ENCODE results near the gene SLC25A14. TPM values are rescaled to one million over a fixed set of nuclear protein-coding genes. Genes with fewer than 3 reads are reported as not detected.

Gene SLC25A14
- total RNA-seq, 1 donor from 2014 or later = 8.0 TPM

- Histone ChIP-seq H3K4me1 (no peaks in the 10 kb centered on the region), H3K9me3 (no peaks in the 10 kb centered on the region), H3K27ac (no peak overlapping the region), H3K27me3 (no peaks in the 10 kb centered on the region), H3K4me3 (no peak overlapping the region), H3K36me3 (peaks cover 8% of the 10 kb centered on the region)
- no peak for TF ChIP-seq CTCF (IDR thresholded peaks at IDR 0.05)
- ATAC-seq = peak; percentile 56
- DNase-seq = no peak
- intact Hi-C loops (cut with DNase I) = no loop called here
These were observed 73.7 kb downstream of the SLC25A14 start for GRCh38 chrX:130413415-130413814.

DNA sequence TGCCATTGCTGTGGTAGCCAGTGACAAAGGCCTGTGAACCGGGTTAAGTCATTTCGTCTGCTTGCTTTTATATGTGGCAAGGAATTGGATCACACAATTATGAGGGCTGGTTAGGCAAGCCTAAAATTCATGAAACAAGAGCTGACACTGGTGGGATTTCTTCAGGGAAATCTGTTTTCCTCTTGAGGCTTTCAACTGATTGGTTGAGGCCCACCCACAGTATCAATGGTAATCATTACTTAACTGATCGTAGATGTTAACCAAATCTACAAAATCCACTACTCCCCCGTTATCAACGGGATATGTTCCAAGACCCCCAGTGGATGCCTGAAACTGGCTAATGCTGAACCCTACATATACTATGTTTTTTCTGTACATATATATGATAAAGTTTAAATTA is 75.1 kb downstream of the SLC25A14 start:
- TF ChIP-seq CTCF (IDR thresholded peaks at IDR 0.05) = no peak
- Histone ChIP-seq H3K4me3 (no peak overlapping the region), H3K4me1 (no peaks in the 10 kb centered on the region), H3K27ac (no peak overlapping the region), H3K9me3 (no peaks in the 10 kb centered on the region), H3K27me3 (no peaks in the 10 kb centered on the region), H3K36me3 (peaks cover 6% of the 10 kb centered on the region)
- no peak for DNase-seq
- no peak for ATAC-seq
- intact Hi-C loops (cut with DNase I) = no loop called here

GRCh38 chrX:130415201-130415600 is 75.5 kb downstream of the SLC25A14 start:
- intact Hi-C loops (cut with DNase I) = no loop called here
- ATAC-seq (no peak), DNase-seq (no peak)
- Histone ChIP-seq H3K36me3 (peaks cover 6% of the 10 kb centered on the region), H3K27ac (no peak overlapping the region), H3K9me3 (no peaks in the 10 kb centered on the region), H3K4me1 (no peaks in the 10 kb centered on the region), H3K27me3 (no peaks in the 10 kb centered on the region), H3K4me3 (no peak overlapping the region)
- no peak for TF ChIP-seq CTCF (IDR thresholded peaks at IDR 0.05)

DNA sequence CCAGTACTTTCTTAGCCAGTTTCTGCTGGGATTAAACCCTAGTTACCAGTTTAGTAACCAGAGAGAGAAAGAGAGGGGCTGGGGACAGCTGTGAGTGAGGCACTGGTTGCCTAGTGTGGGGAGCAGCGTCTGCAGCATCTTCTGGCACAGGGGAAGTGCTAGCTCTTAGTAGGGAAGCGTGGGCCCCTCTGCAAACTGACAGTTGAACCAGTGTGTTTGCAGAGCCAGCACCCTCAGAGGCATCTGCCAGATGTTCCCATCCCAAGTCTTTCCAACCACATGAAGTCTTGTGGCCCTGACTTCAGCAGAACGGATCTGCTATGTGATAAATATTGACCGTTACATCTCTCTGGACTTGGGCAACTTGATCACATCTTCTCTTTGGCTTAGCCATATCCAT is 77.1 kb downstream of the SLC25A14 start:
- Histone ChIP-seq H3K9me3 (no peaks in the 10 kb centered on the region), H3K4me3 (no peak overlapping the region), H3K4me1 (no peaks in the 10 kb centered on the region), H3K27ac (no peak overlapping the region), H3K36me3 (no peaks in the 10 kb centered on the region), H3K27me3 (no peaks in the 10 kb centered on the region)
- DNase-seq (no peak), ATAC-seq (no peak)
- no peak for TF ChIP-seq CTCF (IDR thresholded peaks at IDR 0.05)
- intact Hi-C loops (cut with DNase I) = no loop called here

- intact Hi-C loops (cut with DNase I) = no loop called here
- TF ChIP-seq CTCF (IDR thresholded peaks at IDR 0.05) = no peak
- no peaks in the 10 kb centered on the region for H3K36me3 ChIP-seq
- DNase-seq (no peak), ATAC-seq (no peak)
- H3K4me3 ChIP-seq = no peak overlapping the region
- no peaks in the 10 kb centered on the region for H3K4me1 ChIP-seq
- H3K9me3 ChIP-seq = no peaks in the 10 kb centered on the region
- H3K27me3 ChIP-seq = no peaks in the 10 kb centered on the region
- H3K27ac ChIP-seq = no peak overlapping the region
These were observed 78.3 kb downstream of the SLC25A14 start for GRCh38 chrX:130418066-130418465.

- TF ChIP-seq CTCF (IDR thresholded peaks at IDR 0.05) = no peak
- intact Hi-C loops (cut with DNase I) = no loop called here
These were observed 79.0 kb downstream of the SLC25A14 start for GRCh38 chrX:130418740-130419139.

More at GRCh38 chrX:130418740-130419139, 79.0 kb downstream of the SLC25A14 start:
- ATAC-seq = no peak
- Histone ChIP-seq H3K36me3 (no peaks in the 10 kb centered on the region), H3K27ac (no peak overlapping the region), H3K4me1 (no peaks in the 10 kb centered on the region), H3K4me3 (no peak overlapping the region), H3K27me3 (no peaks in the 10 kb centered on the region), H3K9me3 (no peaks in the 10 kb centered on the region)
- no peak for DNase-seq
